GM21717 (cell line): ENCODE data around the gene TMEM245.
"Not testable (repeated sequence)": the region's sequence is repeated elsewhere in the genome, so short reads cannot be mapped to it uniquely, and the experiment has no call there.

Experiments used
- ATAC-seq: cut with Tn5 transposase; IDR thresholded peaks from one replicate; pipeline ENCODE4 v1.9.1; 2021; ENCODE audit warnings: mild to moderate bottlenecking, moderate library complexity; ENCODE audit not compliant: unreplicated experiment

TMEM245 gene

DNA sequence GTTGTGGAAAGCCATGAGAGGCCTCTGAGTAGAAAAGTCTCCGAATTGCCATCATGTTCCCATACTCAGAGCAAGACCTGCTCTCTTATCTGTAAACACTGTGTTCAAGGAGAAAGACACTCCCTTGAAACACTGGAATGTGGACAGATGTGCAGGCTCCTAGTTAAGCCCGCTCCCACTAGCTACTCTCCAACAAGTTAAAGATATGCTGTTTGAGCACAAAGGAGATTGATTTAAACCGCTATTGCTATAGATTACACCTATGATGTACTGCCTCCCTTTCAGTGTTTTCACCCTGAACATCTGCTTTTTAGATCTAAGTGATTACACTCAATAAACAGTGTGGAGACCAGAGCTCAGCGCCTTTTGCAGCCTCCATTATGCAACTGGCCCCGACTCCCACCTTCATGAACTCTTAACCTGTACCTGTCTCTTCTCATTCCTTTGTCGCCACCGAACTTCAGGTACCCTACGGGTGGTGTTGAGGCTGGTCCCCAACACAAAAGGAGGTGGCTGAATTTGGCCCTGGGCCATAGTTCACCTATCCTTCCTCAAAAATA is 47.5 kb downstream of the TMEM245 start:
- no peak for ATAC-seq

- ATAC-seq = no peak
These were observed 51.0 kb downstream of the TMEM245 start for GRCh38 chr9:109068764-109069163.

DNA sequence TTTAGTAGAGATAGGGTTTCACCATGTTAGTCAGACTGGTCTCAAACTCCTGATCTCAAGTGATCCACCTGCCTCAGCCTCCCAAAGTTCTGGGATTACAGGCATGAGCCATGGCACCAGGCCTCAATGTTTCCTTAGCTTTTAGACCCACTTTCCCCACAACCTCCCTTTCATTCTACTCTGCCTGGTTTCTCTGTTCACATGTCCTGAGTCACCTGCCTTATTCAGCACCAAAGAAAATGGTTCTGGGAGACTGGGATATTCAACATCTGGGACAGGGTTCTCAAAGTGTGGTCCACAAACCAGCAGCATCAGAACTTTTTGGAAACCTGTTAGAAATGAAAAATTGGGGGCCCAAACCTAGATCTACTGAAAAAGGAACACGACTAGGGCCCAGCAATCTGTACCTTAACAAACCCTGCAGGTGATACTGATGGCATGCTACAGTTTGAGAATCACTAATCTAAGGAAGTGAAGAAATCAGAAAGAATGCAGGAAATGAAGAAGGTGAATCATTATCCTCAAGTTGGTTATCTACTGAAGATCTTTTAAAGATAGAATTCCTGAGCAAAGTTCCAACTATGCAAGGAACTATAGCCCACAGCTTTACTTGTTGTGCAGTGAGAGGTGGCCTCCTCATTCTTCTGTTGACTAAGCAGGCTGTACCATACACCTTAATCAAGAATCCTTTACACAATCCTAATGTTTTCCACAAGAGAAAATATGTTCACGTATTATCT is 54.6 kb downstream of the TMEM245 start:
- ATAC-seq = no peak

- ATAC-seq = no peak
These were observed 56.0 kb downstream of the TMEM245 start for GRCh38 chr9:109063760-109064159.

DNA sequence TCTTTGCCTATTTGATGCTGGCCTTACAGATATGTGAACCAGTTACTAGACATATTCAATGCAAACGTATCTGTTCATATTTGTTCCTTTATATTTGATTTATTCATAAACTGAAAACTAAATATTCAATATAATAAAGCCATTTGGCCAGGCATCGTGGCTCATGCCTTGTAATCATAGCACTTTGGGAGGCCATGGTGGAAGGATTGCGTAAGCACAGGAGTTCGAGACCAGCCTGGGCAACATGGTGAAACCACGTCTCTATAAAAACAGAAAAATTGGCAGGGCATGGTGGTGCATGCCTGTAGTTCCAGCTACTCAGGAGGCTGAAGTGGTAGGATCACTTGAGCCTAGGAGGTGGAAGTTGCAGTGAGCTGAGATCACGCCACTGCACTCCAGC is 57.2 kb downstream of the TMEM245 start:
- ATAC-seq = no peak

DNA sequence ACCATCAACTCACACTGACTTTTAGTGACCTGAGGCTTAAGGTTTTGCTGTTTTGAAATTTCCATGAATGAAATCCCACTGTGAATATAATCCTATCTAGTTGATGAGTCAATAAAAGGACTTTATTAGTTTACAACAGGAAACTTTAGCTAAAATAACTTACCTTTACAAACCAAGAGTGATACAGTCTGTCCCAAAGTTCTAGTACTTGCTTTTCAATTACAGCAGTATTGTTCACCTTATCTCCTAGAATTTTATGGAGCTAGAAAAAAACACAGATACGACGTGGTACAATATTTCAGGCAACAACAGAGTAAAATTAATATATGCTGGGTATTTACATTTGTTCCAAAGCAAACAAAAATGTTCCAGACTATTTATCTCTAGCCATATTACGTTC is 59.6 kb downstream of the TMEM245 start:
- ATAC-seq = no peak

- ATAC-seq = not testable (repeated sequence)
These were observed 66.6 kb downstream of the TMEM245 start for GRCh38 chr9:109053121-109053520.

GRCh38 chr9:109052416-109052815 is 67.3 kb downstream of the TMEM245 start:
- no peak for ATAC-seq

GRCh38 chr9:109051733-109052132 is 68.0 kb downstream of the TMEM245 start:
- ATAC-seq = no peak

DNA sequence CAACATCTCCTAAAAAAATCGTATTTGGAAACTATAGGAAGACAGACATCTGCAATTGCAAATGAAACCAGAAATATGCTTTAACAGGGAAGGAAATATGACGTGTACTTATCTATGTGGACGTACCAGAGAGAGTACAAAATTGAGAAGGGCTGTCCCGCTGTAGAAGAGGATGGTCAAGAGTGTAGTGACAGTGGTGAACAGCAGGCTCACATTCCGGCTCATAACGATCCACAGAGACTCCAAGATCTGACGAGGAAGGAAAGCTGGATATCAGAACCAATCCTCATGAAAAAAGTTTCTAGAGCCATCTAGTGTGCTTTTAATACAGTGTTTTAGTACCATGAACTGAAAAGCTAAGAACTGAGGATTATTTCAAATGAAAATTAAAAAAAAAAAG is 69.3 kb downstream of the TMEM245 start:
- no peak for ATAC-seq

GRCh38 chr9:109048822-109049221 is 70.9 kb downstream of the TMEM245 start:
- no peak for ATAC-seq

- no peak for ATAC-seq
These were observed 72.5 kb downstream of the TMEM245 start for GRCh38 chr9:109047259-109047658.

- no peak for ATAC-seq
These were observed 73.4 kb downstream of the TMEM245 start for GRCh38 chr9:109046346-109046745.

GRCh38 chr9:109043578-109043977 is 76.2 kb downstream of the TMEM245 start:
- ATAC-seq = no peak

GRCh38 chr9:109040571-109040970 is 79.2 kb downstream of the TMEM245 start:
- ATAC-seq = no peak

- ATAC-seq = no peak
These were observed 80.2 kb downstream of the TMEM245 start for GRCh38 chr9:109039539-109039938.

DNA sequence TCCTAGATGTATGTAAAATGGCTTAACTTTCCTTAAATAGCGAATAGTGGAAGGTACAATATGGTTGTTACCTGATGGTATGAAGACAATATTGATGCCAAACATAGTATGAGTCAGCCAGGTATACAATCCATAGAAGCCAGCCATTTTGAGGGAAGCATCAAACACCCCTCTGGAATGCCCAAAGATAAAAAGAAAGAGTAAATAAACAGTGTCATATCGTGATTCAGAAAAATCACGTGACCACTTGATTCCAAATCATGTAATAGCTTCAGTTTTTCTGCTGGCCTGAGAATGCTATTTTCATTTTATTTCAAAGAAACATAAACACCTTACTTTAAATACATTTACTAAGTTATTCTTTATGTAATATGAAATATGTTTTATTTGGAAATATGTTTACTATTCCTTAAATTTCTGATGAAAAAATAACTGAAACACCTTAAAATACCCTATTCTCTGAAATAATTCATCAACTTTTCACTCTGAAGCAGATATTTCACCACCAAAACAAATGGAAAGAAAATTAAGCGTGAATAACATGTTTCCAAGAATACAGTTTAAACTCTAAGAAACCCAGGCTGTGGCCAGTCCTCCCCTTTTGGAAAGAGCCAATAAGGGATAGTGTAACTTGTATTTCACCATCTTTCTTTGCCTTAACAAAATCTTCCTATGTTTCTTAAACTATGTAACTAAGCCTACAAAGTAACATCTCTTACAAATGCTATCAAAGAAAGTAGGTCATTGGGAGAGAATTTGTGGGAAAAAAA is 81.6 kb downstream of the TMEM245 start:
- no peak for ATAC-seq

DNA sequence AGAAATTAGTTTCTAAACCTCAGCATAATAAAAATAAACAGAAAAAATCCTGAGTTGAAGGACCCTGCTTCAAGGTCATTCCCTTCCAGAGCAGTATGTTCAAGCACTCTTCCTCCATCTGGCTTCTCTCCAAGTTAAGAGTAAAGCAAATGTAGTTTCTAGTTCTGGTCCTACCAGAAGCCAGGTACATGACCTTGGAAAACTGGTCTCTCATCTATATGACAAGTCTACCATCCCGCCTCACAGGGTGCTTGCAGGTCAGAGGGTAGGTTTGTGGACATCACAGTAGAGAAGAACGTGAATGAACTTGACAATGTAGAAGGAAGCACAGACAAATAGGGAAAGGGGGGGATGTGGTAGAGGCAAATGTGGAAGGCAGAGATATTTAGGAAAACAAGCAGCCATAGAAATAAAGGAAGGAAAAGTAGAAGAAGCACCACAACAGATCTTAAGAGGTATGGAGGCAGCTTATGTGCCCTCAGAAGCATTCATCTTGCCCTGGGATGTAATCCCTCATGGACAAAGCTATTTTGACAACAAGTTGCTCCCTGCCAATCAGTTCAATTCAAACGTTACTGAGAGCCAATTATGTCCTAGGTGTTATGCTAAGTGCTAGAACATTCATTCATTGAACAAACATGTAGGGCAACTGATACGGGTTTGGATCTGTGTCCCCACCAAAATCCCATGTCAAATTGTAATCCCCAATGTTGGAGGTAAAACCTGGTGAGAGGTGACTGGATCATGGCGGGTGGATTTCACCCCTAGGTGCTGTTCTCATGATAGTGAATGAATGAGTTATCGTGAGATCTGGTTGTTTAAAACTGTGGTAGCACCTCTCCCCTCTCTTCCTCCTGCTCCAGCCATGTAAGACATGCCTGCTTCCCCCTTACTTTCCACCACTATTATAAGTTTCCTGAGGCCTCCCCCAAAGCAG is 82.7 kb downstream of the TMEM245 start:
- no peak for ATAC-seq

- ATAC-seq = no peak
These were observed 83.9 kb downstream of the TMEM245 start for GRCh38 chr9:109035684-109036423.
